CD4-positive, alpha-beta T cell (primary cell): Measurements from ENCODE around the gene EIF2D. TPM values are rescaled to one million over a fixed set of nuclear protein-coding genes. Genes with fewer than 3 reads are reported as not detected.

ENCODE experiments used
- ATAC-seq: fragments of 200-7000 bp; cut with Tn5 transposase; one replicate; pipeline ENCODE4 v1.10.0; 2022; ENCODE audit warnings: mild to moderate bottlenecking; ENCODE audit not compliant: poor library complexity
- CTCF ChIA-PET: fragments of 350-600 bp; sonication (Branson Sonifier 250); formaldehyde crosslinking; loops from one replicate; lab custom pipeline; 2021; ENCODE audit warnings: antibody characterized with exemption, inconsistent platforms; lab: Charles Lee
- POLR2A ChIA-PET: fragments of 350-600 bp; sonication (Branson Sonifier 250); formaldehyde crosslinking; loops from one replicate; lab custom pipeline; 2021; ENCODE audit warnings: antibody characterized with exemption, inconsistent platforms; lab: Charles Lee
- DNase-seq, 14 experiments: peaks; one replicate each; pipeline ENCODE4 v3.0.0-alpha.2; 2013 to 2020; ENCODE audit warnings: mixed read lengths in 2 of 14
- H3K27ac ChIP-seq, 2 donors: one replicate each; pipeline versions ENCODE4 v1.5.1 to v1.7.0; 2013; ENCODE audit warnings: low read length in 2 of 2, low read depth in 1 of 2, mild to moderate bottlenecking in 1 of 2
- H3K27me3 ChIP-seq, 2 experiments: 1 replicate in 1 of 2; 2 replicates in 1 of 2; pipeline versions ENCODE4 v1.6.1 to v1.7.0; 2013; ENCODE audit warnings: low read length in 2 of 2, control low read depth in 1 of 2, mild to moderate bottlenecking in 1 of 2, moderate library complexity in 1 of 2; ENCODE audit not compliant: insufficient read depth in 2 of 2, control insufficient read depth in 1 of 2
- H3K36me3 ChIP-seq: one replicate; pipeline ENCODE4 v1.6.1; 2013; ENCODE audit warnings: low read length, control low read depth; ENCODE audit not compliant: insufficient read depth
- H3K4me1 ChIP-seq: one replicate; pipeline ENCODE4 v1.6.1; 2013; ENCODE audit warnings: low read length, control low read depth; ENCODE audit not compliant: insufficient read depth
- H3K4me3 ChIP-seq: one replicate; pipeline ENCODE4 v1.5.1; 2013; ENCODE audit warnings: mild to moderate bottlenecking, low read length, moderate library complexity
- H3K9me3 ChIP-seq, 2 experiments: 1 replicate in 1 of 2; 2 replicates in 1 of 2; pipeline versions ENCODE4 v1.6.1 to v1.7.0; 2013; ENCODE audit warnings: low read length in 2 of 2, mild to moderate bottlenecking in 2 of 2, control low read depth in 1 of 2, moderate library complexity in 1 of 2; ENCODE audit not compliant: control insufficient read depth in 1 of 2, insufficient read depth in 1 of 2
- H3K27ac Mint-ChIP-seq: one replicate; pipeline ENCODE4 v1.8.0; 2020; ENCODE audit warnings: mixed read lengths
- H3K27me3 Mint-ChIP-seq: one replicate; pipeline ENCODE4 v1.8.0; 2021; ENCODE audit warnings: mixed read lengths
- H3K36me3 Mint-ChIP-seq: one replicate; pipeline ENCODE4 v1.8.0; 2021; ENCODE audit warnings: low read depth, mixed read lengths
- H3K4me1 Mint-ChIP-seq: one replicate; pipeline ENCODE4 v1.8.0; 2021; ENCODE audit warnings: low read depth, mixed read lengths
- H3K4me3 Mint-ChIP-seq: one replicate; pipeline ENCODE4 v1.8.0; 2020; ENCODE audit warnings: mild to moderate bottlenecking, mixed read lengths
- H3K9me3 Mint-ChIP-seq: one replicate; pipeline ENCODE4 v1.8.0; 2020; ENCODE audit warnings: mixed read lengths
- CTCF ChIP-seq: fragments of 200-600 bp; IDR thresholded peaks from one replicate; pipeline ENCODE4 v1.8.0; 2022; ENCODE audit warnings: antibody characterized with exemption, mild to moderate bottlenecking
- intact Hi-C, 2 experiments: fragments of 100-400 bp; cut with DNase I in 1 of 2; cut with micrococcal nuclease in 1 of 2; formaldehyde crosslinking; loops; one replicate each; pipeline versions ENCODE4 v1.15.1 to v1.9.0; 2023 to 2025; cut with DNase I, micrococcal nuclease
- total RNA-seq, 174 experiments: library from RNA in 2 of 174; stranded (reverse) in 2 of 174; gene quantifications; one replicate each; pipeline ENCODE4 v1.2.3 and lab custom pipeline; 2021 to 2026

EIF2D gene
- total RNA-seq, 2 experiments from 2014 or later, result 48.9 to 51.6 TPM

- DNase-seq, result no peak
- Mint-ChIP-seq H3K27ac (peak overlapping the region; percentile 86), H3K36me3 (peaks cover 4% of the 10 kb centered on the region), H3K9me3 (no peaks in the 10 kb centered on the region), H3K27me3 (no peaks in the 10 kb centered on the region), H3K4me3 (no peak overlapping the region), H3K4me1 (peaks cover 61% of the 10 kb centered on the region)
- H3K4me1 ChIP-seq, result peaks cover 60% of the 10 kb centered on the region
- intact Hi-C loops, result no loop called here
- no peak for ATAC-seq
- ChIA-PET POLR2A (interaction anchor here (0.6 to 3.1 kb wide), 14 partner anchors 9 to 370 kb away, joined by 3 to 93 read pairs (median 8); partner anchors contain the start of genes FAM72A, FCMR and SRGAP2), CTCF (interaction anchor here (0.9 to 15.8 kb wide), 14 partner anchors 12 to 431 kb away, joined by 3 to 236 read pairs (median 5); partner anchors contain the start of gene EIF2D)
- H3K9me3 ChIP-seq, result no peaks in the 10 kb centered on the region
- no peak overlapping the region for H3K4me3 ChIP-seq
- TF ChIP-seq CTCF, result no peak
- H3K36me3 ChIP-seq, result no peaks in the 10 kb centered on the region
- peak overlapping the region; percentile 72 to 81 for H3K27ac ChIP-seq
- no peaks in the 10 kb centered on the region for H3K27me3 ChIP-seq
Measured at GRCh38 chr1:206551296-206551985, 60.8 kb downstream of the EIF2D start.

GRCh38 chr1:206550446-206550845, 61.8 kb downstream of the EIF2D start:
- DNase-seq (no peak), ATAC-seq (no peak)
- H3K4me1 Mint-ChIP-seq, result peaks cover 58% of the 10 kb centered on the region
- TF ChIP-seq CTCF, result no peak
- no peak overlapping the region for H3K4me3 Mint-ChIP-seq
- H3K9me3 Mint-ChIP-seq, result no peaks in the 10 kb centered on the region
- H3K27ac Mint-ChIP-seq, result peak overlapping the region; percentile 86
- no peaks in the 10 kb centered on the region for H3K36me3 Mint-ChIP-seq
- Histone ChIP-seq H3K27me3 (no peaks in the 10 kb centered on the region), H3K27ac (no peak overlapping the region), H3K36me3 (no peaks in the 10 kb centered on the region), H3K4me3 (no peak overlapping the region), H3K4me1 (peaks cover 50% of the 10 kb centered on the region), H3K9me3 (no peaks in the 10 kb centered on the region)
- intact Hi-C loops, result no loop called here
- ChIA-PET POLR2A (interaction anchor here (2.1 to 3.1 kb wide), 6 partner anchors 10 to 36 kb away, joined by 10 to 93 read pairs (median 19); no protein-coding TSS in a partner anchor), CTCF (interaction anchor here (0.6 to 15.8 kb wide), 3 partner anchors 32 to 1356 kb away, joined by 3 to 236 read pairs (median 7); no protein-coding TSS in a partner anchor)
- no peaks in the 10 kb centered on the region for H3K27me3 Mint-ChIP-seq

- intact Hi-C loops, result loop anchor here in 1 of 2 experiments (10.0 kb wide), 1 partner anchor 52 kb away; no protein-coding TSS in a partner anchor
- Mint-ChIP-seq H3K27ac (no peak overlapping the region), H3K36me3 (no peaks in the 10 kb centered on the region), H3K4me3 (no peak overlapping the region), H3K4me1 (peaks cover 36% of the 10 kb centered on the region), H3K9me3 (no peaks in the 10 kb centered on the region), H3K27me3 (no peaks in the 10 kb centered on the region)
- POLR2A ChIA-PET, result interaction anchor here (2.9 to 3.0 kb wide), 2 partner anchors 11 to 35 kb away, joined by 33 to 37 read pairs; no protein-coding TSS in a partner anchor
- ATAC-seq (no peak), DNase-seq (no peak)
- H3K27me3 ChIP-seq, result no peaks in the 10 kb centered on the region
- TF ChIP-seq CTCF, result no peak
- peaks cover 27% of the 10 kb centered on the region for H3K4me1 ChIP-seq
- H3K4me3 ChIP-seq, result no peak overlapping the region
- H3K27ac ChIP-seq, result no peak overlapping the region
- no peaks in the 10 kb centered on the region for H3K9me3 ChIP-seq
- CTCF ChIA-PET, result interaction anchor here (1.6 to 3.5 kb wide), 3 partner anchors 8 to 68 kb away, joined by 6 to 99 read pairs (median 44); no protein-coding TSS in a partner anchor
- no peaks in the 10 kb centered on the region for H3K36me3 ChIP-seq
Measured at GRCh38 chr1:206547104-206547503, 65.2 kb downstream of the EIF2D start.
